Mesenchymal stem cell (in vitro differentiated cells and primary cell): Measurements from ENCODE around the gene FOLR3.

ENCODE experiments used
- DNase-seq: peaks from one replicate; pipeline ENCODE4 v3.0.0-alpha.2; 2013
- H2AFZ ChIP-seq: one replicate; pipeline ENCODE4 v1.6.1; 2013; ENCODE audit warnings: low read depth, mild to moderate bottlenecking, control low read depth, inconsistent platforms, low read length, moderate library complexity
- H2AK5ac ChIP-seq: 2 replicates; pipeline ENCODE4 v1.6.1; 2013; ENCODE audit warnings: low read length, moderate library complexity, mild to moderate bottlenecking, inconsistent platforms; ENCODE audit not compliant: severe bottlenecking
- H2BK120ac ChIP-seq: one replicate; pipeline ENCODE4 v1.6.1; 2013; ENCODE audit warnings: low read depth, mild to moderate bottlenecking, inconsistent platforms, low read length, moderate library complexity
- H2BK12ac ChIP-seq, 2 experiments: one replicate each; pipeline ENCODE4 v1.6.1; 2013; ENCODE audit warnings: inconsistent platforms in 2 of 2, low read length in 2 of 2, mild to moderate bottlenecking in 2 of 2, moderate library complexity in 2 of 2, control low read depth in 1 of 2
- H2BK15ac ChIP-seq: one replicate; pipeline ENCODE4 v1.6.1; 2013; ENCODE audit warnings: mild to moderate bottlenecking, low read depth, inconsistent platforms; ENCODE audit not compliant: poor library complexity, severe bottlenecking
- H2BK5ac ChIP-seq: 2 replicates; pipeline ENCODE4 v1.6.1; 2013; ENCODE audit warnings: low read depth, mild to moderate bottlenecking, low read length, control low read depth, inconsistent platforms; ENCODE audit not compliant: poor library complexity, severe bottlenecking
- H3K14ac ChIP-seq, 2 experiments: one replicate each; pipeline ENCODE4 v1.6.1; 2013; ENCODE audit warnings: inconsistent platforms in 2 of 2, low read length in 2 of 2, control low read depth in 1 of 2, mild to moderate bottlenecking in 1 of 2, moderate library complexity in 1 of 2
- H3K18ac ChIP-seq, 2 experiments: one replicate each; pipeline ENCODE4 v1.6.1; 2013; ENCODE audit warnings: inconsistent platforms in 2 of 2, low read length in 2 of 2, control low read depth in 1 of 2, low read depth in 1 of 2, mild to moderate bottlenecking in 1 of 2
- H3K23ac ChIP-seq, 2 experiments: one replicate each; pipeline ENCODE4 v1.6.1; 2013; ENCODE audit warnings: inconsistent platforms in 2 of 2, low read length in 2 of 2, mild to moderate bottlenecking in 2 of 2, moderate library complexity in 2 of 2, control low read depth in 1 of 2
- H3K27ac ChIP-seq: 2 replicates; pipeline ENCODE4 v1.5.1; 2013; ENCODE audit warnings: mild to moderate bottlenecking, moderate library complexity, low read length, control low read depth, inconsistent platforms; ENCODE audit not compliant: poor library complexity, severe bottlenecking
- H3K27me3 ChIP-seq, 2 experiments: 2 replicates each; pipeline versions ENCODE4 v1.6.1 to v1.7.0; 2013; ENCODE audit warnings: low read length in 2 of 2, mild to moderate bottlenecking in 2 of 2, moderate library complexity in 2 of 2, control low read depth in 1 of 2, inconsistent platforms in 1 of 2; ENCODE audit not compliant: control insufficient read depth in 1 of 2, insufficient read depth in 1 of 2
- H3K36me3 ChIP-seq, 2 experiments: 2 replicates each; pipeline versions ENCODE4 v1.6.1 to v1.7.0; 2013; ENCODE audit warnings: low read length in 2 of 2, control low read depth in 1 of 2, inconsistent platforms in 1 of 2, low read depth in 1 of 2, mild to moderate bottlenecking in 1 of 2; ENCODE audit not compliant: insufficient read depth in 2 of 2, control insufficient read depth in 1 of 2
- H3K4ac ChIP-seq, 2 experiments: one replicate each; pipeline ENCODE4 v1.6.1; 2013; ENCODE audit warnings: inconsistent platforms in 2 of 2, low read length in 2 of 2, mild to moderate bottlenecking in 2 of 2, moderate library complexity in 2 of 2, control low read depth in 1 of 2, low read depth in 1 of 2
- H3K4me1 ChIP-seq: 2 replicates; pipeline ENCODE4 v1.6.1; 2013; ENCODE audit warnings: low read depth, low read length, control low read depth; ENCODE audit not compliant: control insufficient read depth, insufficient read depth
- H3K4me2 ChIP-seq: 2 replicates; pipeline ENCODE4 v1.6.1; 2013; ENCODE audit warnings: low read length, mild to moderate bottlenecking, inconsistent platforms; ENCODE audit not compliant: poor library complexity, severe bottlenecking
- H3K4me3 ChIP-seq, 2 experiments: 2 replicates each; pipeline versions ENCODE4 v1.5.1 to v1.7.0; 2013; ENCODE audit warnings: low read length in 2 of 2, mild to moderate bottlenecking in 2 of 2, control low read depth in 1 of 2, low read depth in 1 of 2; ENCODE audit not compliant: insufficient read depth in 1 of 2
- H3K79me1 ChIP-seq: replicated peaks from 2 replicates; pipeline ENCODE4 v1.6.1; 2013; ENCODE audit warnings: mild to moderate bottlenecking, control low read depth, low read length, inconsistent platforms; ENCODE audit not compliant: poor library complexity, severe bottlenecking
- H3K9ac ChIP-seq: 2 replicates; pipeline ENCODE4 v1.7.0; 2013; ENCODE audit warnings: mild to moderate bottlenecking, low read length, moderate library complexity
- H3K9me3 ChIP-seq: 2 replicates; pipeline ENCODE4 v1.7.0; 2013; ENCODE audit warnings: mild to moderate bottlenecking, low read length; ENCODE audit not compliant: control insufficient read depth
- H4K8ac ChIP-seq: one replicate; pipeline ENCODE4 v1.6.1; 2013; ENCODE audit warnings: inconsistent platforms, mild to moderate bottlenecking, low read length, moderate library complexity
- H4K91ac ChIP-seq: one replicate; pipeline ENCODE4 v1.6.1; 2013; ENCODE audit warnings: mild to moderate bottlenecking, low read length, inconsistent platforms
- WGBS: methylation state at CpG from one replicate; pipeline ENCODE4 v1.1.7; 2013; ENCODE audit warnings: mixed read lengths; 5-methylcytosine and 5-hydroxymethylcytosine counted together

The FOLR3 gene

DNA sequence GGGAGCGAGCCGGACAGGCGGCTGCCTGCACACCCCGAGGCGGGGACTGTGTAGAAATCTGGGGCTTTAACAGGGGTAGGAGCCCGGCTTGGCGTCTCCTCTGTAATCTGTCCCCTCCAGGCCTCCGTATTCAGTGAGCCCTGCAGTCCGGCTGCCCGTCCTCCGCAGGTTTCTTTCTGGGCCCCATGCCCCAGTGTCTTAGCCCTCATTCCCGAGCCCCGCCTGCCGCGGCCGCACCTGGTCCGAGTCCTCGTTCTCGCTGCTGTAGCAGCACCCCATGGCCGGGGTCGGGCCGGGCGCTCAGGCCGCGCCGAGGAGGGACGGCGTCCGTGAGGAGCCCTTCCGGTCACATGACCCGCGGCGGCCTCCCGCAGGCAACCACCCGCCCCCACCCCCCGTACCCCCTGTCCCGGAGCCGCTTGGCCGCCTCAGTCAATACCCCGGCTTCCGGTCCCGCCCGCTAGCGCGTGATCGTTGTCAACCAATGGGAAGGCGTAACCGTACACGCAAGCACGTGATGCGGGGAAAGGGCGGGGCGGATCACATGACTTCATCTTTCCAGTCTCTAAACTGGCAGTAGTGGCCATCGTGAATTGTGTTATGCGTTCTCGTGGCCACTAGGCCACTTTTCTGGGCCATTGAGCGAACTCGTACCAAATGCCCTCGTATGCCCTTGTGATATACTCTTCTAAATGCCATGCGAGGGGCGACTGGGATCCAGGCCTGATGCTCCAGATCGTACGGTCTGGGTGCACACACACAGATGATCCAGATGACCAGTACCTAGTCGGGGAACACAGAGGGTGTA lies 32.4 kb upstream of the FOLR3 start, which contains the start of gene LAMTOR1:
TSS of gene LAMTOR1 (minus strand) at position 352 of the 808 bp plus-strand sequence. CDS start at position 279, 73 bp downstream.
- Histone ChIP-seq H3K9me3 (no peaks in the 10 kb centered on the region), H4K91ac (peak within 1 kb of the TSS; percentile 94), H3K36me3 (peaks cover 23 to 30% of the 10 kb centered on the region in 2 experiments), H3K27ac (peak within 1 kb of the TSS; percentile 95), H2BK15ac (peak within 1 kb of the TSS; percentile 68), H2AK5ac (peak within 1 kb of the TSS; percentile 84), H4K8ac (peak within 1 kb of the TSS; percentile 99), H3K14ac (peak within 1 kb of the TSS in 1 of 2 experiments; percentile 94), H3K4me3 (peak within 1 kb of the TSS; percentile 85 to 88), H2BK12ac (peak within 1 kb of the TSS; percentile 11 to 15), H3K4me1 (peaks cover 11% of the 10 kb centered on the region), H3K4me2 (peak within 1 kb of the TSS; percentile 78), H2BK120ac (peak within 1 kb of the TSS; percentile 69), H2BK5ac (peak within 1 kb of the TSS; percentile 90), H3K23ac (peak within 1 kb of the TSS; percentile 43 to 54), H3K79me1 (peaks cover 25% of the 10 kb centered on the region), H3K9ac (peak within 1 kb of the TSS; percentile 99), H3K18ac (peak within 1 kb of the TSS; percentile 95 to 98), H3K27me3 (no peaks in the 10 kb centered on the region), H2AFZ (peak within 1 kb of the TSS; percentile 79), H3K4ac (peak within 1 kb of the TSS; percentile 92 to 98)
- WGBS: 7% methylated on average over 60 of the region's 64 CpGs
- peak; percentile 99 for DNase-seq

DNA sequence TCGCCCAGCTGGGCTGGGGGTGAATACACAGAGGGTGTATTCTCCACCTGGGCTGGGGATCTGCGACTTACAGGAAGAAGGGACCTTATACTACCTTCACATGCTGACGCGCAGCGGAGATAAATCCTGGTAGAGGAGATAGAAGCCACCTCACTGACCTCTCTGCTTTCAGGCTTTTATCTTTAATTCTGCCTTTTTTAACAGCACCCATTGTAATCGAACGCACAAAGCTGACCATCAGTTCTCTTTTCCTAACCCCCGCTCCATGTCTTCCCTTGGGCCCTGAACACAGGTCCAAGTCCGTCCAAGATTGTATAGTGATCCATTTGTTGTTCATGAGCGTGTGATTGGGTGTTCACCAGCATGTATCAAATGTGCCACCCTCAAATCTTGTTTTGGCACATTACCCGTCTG lies 31.8 kb upstream of the FOLR3 start:
- Histone ChIP-seq H3K4me1 (peaks cover 11% of the 10 kb centered on the region), H3K9ac (peak overlapping the region; percentile 78), H3K14ac (no peak overlapping the region), H3K27me3 (no peaks in the 10 kb centered on the region), H3K27ac (peak overlapping the region; percentile 60), H3K4me3 (peak overlapping the region in 1 of 2 experiments; percentile 57), H2AFZ (peak overlapping the region; percentile 79), H3K36me3 (peaks cover 22 to 24% of the 10 kb centered on the region in 2 experiments), H3K18ac (peak overlapping the region; percentile 91 to 95), H3K9me3 (no peaks in the 10 kb centered on the region), H2AK5ac (peak overlapping the region; percentile 84), H2BK5ac (no peak overlapping the region), H3K4ac (peak overlapping the region; percentile 49 to 98), H4K91ac (peak overlapping the region; percentile 79), H2BK120ac (peak overlapping the region; percentile 69), H2BK15ac (peak overlapping the region; percentile 15), H3K23ac (no peak overlapping the region), H3K4me2 (no peak overlapping the region), H3K79me1 (peaks cover 19% of the 10 kb centered on the region), H4K8ac (peak overlapping the region; percentile 99), H2BK12ac (peak overlapping the region; percentile 4 to 11)
- no peak for DNase-seq
- WGBS: 95% methylated on average over 11 of the region's 11 CpGs

DNA sequence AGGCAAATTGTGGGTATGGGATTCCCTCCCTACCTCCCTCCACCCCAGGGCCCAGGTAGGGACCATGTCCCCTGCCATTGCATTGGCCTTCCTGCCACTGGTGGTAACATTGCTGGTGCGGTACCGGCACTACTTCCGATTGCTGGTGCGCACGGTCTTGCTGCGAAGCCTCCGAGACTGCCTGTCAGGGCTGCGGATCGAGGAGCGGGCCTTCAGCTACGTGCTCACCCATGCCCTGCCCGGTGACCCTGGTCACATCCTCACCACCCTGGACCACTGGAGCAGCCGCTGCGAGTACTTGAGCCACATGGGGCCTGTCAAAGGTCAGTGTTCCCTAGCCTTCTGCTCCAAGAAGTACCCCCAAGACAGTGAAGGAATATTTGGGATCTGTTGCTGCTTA lies 29.6 kb upstream of the FOLR3 start, which contains the start of gene TOMT:
TSS of gene TOMT (plus strand) at position 37 of the 400 bp plus-strand sequence. CDS start at position 65, 28 bp downstream.
- Histone ChIP-seq H3K79me1 (peaks cover 3% of the 10 kb centered on the region), H3K4me1 (peaks cover 9% of the 10 kb centered on the region), H2BK5ac (no peak within 1 kb of the TSS), H2BK12ac (peak within 1 kb of the TSS in 1 of 2 experiments; percentile 20), H2AK5ac (no peak within 1 kb of the TSS), H3K4me3 (no peak within 1 kb of the TSS), H3K9ac (no peak within 1 kb of the TSS), H3K36me3 (peaks cover 18 to 29% of the 10 kb centered on the region in 2 experiments), H3K4ac (no peak within 1 kb of the TSS), H3K4me2 (no peak within 1 kb of the TSS), H3K14ac (no peak within 1 kb of the TSS), H3K9me3 (no peaks in the 10 kb centered on the region), H3K27ac (no peak within 1 kb of the TSS), H4K91ac (peak within 1 kb of the TSS; percentile 64), H2AFZ (no peak within 1 kb of the TSS), H3K18ac (no peak within 1 kb of the TSS), H3K27me3 (no peaks in the 10 kb centered on the region), H2BK120ac (no peak within 1 kb of the TSS), H3K23ac (no peak within 1 kb of the TSS), H4K8ac (no peak within 1 kb of the TSS), H2BK15ac (no peak within 1 kb of the TSS)
- 94% methylated on average over 14 of the region's 14 CpGs for WGBS
- no peak for DNase-seq
